ENCODE results near the gene KBTBD4. TPM values are rescaled to one million over a fixed set of nuclear protein-coding genes. Genes with fewer than 3 reads are reported as not detected.

The KBTBD4 gene
- total and polyA plus RNA-seq, 4 donors = 5.6 to 12.0 (median 8.6) TPM

DNA sequence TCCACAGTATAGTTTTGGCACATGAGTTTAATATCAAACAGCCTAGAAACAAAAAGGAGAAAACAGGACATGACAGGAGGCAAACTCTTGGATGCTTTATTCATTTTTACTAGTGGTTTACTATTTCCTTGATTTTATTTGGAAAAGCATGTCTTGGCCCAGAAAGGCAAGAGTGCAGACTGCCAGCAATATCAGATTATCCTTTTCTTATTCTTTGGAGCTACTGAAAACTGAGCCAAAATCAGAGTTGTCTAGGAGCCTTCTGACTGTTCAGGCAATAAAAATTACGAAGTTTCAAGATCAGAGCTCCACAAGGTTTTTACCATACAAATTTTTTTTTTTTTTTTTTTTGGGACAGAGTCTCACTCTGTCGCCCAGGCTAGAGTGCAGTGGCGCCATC lies 41.9 kb downstream of the KBTBD4 start:
- Histone ChIP-seq H3K27ac (ENCODE audit: low read depth in 1 of 2, low read length in 2 of 2) (no peak overlapping the region), H3K4me3 (ENCODE audit: low read depth in 1 of 3, low read length in 3 of 3) (no peak overlapping the region), H3K9ac (ENCODE audit: low read depth in 1 of 2, low read length in 2 of 2) (no peak overlapping the region), H3K4me1 (ENCODE audit: control insufficient read depth in 4 of 4, insufficient read depth in 4 of 4, low read length in 3 of 4) (peaks cover 12 to 34% (median 33%) of the 10 kb centered on the region in 4 donors), H3K27me3 (ENCODE audit: control insufficient read depth in 4 of 4, insufficient read depth in 4 of 4, low read length in 3 of 4) (no peaks in the 10 kb centered on the region), H3K36me3 (ENCODE audit: control insufficient read depth in 4 of 4, insufficient read depth in 3 of 4, low read depth in 1 of 4, low read length in 3 of 4) (no peaks in the 10 kb centered on the region), H3K9me3 (ENCODE audit: control insufficient read depth in 4 of 4, low read length in 3 of 4) (no peaks in the 10 kb centered on the region)
- TF ChIP-seq, protein P1, sequence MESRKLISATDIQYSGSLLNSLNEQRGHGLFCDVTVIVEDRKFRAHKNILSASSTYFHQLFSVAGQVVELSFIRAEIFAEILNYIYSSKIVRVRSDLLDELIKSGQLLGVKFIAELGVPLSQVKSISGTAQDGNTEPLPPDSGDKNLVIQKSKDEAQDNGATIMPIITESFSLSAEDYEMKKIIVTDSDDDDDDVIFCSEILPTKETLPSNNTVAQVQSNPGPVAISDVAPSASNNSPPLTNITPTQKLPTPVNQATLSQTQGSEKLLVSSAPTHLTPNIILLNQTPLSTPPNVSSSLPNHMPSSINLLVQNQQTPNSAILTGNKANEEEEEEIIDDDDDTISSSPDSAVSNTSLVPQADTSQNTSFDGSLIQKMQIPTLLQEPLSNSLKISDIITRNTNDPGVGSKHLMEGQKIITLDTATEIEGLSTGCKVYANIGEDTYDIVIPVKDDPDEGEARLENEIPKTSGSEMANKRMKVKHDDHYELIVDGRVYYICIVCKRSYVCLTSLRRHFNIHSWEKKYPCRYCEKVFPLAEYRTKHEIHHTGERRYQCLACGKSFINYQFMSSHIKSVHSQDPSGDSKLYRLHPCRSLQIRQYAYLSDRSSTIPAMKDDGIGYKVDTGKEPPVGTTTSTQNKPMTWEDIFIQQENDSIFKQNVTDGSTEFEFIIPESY (IDR thresholded peaks at IDR 0.05) = no peak
- no peak for TF ChIP-seq SP1 (IDR thresholded peaks at IDR 0.05)
- no peak for TF ChIP-seq TAF1 (conservative IDR thresholded peaks at IDR 0.05)
- TF ChIP-seq HNF4A (conservative IDR thresholded peaks at IDR 0.05) = no peak
- no peak for TF ChIP-seq FOXA1 (IDR thresholded peaks at IDR 0.05)
- TF ChIP-seq RAD21 (IDR thresholded peaks at IDR 0.05) = no peak
- TF ChIP-seq GABPA (IDR thresholded peaks at IDR 0.05 in 1 of 2, conservative IDR thresholded peaks at IDR 0.05 in 1 of 2) = no peak
- no peak for TF ChIP-seq CTCF (IDR thresholded peaks at IDR 0.05; ENCODE audit: low read depth, low read length, missing input control)
- no peak for TF ChIP-seq HNF4G (IDR thresholded peaks at IDR 0.05)
- no peak for TF ChIP-seq YY1 (IDR thresholded peaks at IDR 0.05)
- TF ChIP-seq JUND (IDR thresholded peaks at IDR 0.05) = no peak
- no peak for TF ChIP-seq NR2F2 (IDR thresholded peaks at IDR 0.05)
- no peak for TF ChIP-seq ATF3 (IDR thresholded peaks at IDR 0.05)
- no peak for TF ChIP-seq FOXA2 (IDR thresholded peaks at IDR 0.05)
- TF ChIP-seq MAX (IDR thresholded peaks at IDR 0.05) = no peak
- TF ChIP-seq RXRA (IDR thresholded peaks at IDR 0.05) = no peak
- no peak for TF ChIP-seq EGR1 (IDR thresholded peaks at IDR 0.05; ENCODE audit: low read depth in 2 of 2)
- TF ChIP-seq REST (IDR thresholded peaks at IDR 0.05) = no peak
- WGBS = 88% methylated on average over 3 of the region's 3 CpGs
- no peak for DNase-seq (ENCODE audit: low spot score)

All from liver (tissue), 9 donors.